NCI-H446 treated with DMSO at 0.1 percent for 48 hours (cell line): ENCODE results near the gene BCL11B.

ENCODE experiments used
- DNase-seq: peaks from one replicate; lab custom pipeline; 2025; lab: John Stamatoyannopoulos, UW

BCL11B gene

GRCh38 chr14:99181804-99182520 lies 90.0 kb downstream of the BCL11B start:
- no peak for DNase-seq

DNA sequence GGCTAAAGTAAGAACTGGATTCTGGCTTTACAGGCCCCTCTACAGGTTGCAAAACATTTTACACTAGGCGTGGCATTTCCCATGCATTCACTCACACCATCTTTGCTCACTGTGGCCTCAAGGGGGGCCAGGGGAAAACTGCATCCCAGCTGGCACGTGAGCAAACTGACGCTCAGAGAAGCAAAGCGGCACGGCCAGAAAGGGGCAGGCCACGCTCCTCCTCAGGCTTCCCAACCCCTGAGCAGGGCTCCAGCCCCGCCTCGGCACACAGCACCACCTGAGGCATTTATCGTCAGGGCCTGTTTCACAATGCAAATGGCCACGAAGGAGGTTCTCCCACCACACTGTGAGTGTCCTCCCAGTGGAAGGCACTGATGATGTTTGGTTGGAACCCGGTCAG lies 90.8 kb downstream of the BCL11B start:
- DNase-seq = no peak

- DNase-seq = no peak
Measured at GRCh38 chr14:99179946-99180345, 92.1 kb downstream of the BCL11B start.

DNA sequence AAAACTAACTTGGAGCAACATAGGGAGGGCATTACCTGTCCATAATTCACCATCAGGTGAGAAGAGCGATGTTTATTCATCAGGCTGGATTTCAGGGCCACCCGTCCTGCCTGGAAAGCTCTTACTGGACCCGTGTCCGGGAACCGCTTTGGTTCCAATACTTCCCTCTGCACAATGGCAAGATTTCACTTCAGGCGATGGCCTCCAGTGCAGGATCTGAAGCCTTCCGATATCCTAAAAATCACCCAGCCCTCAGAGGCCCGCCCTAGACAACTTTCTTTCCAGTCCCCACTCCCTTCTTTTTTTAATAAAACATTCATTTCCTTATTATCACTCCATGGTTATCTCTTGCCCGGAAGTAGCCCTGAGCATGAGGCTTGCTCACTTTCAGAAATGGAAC lies 92.5 kb downstream of the BCL11B start:
- no peak for DNase-seq

DNA sequence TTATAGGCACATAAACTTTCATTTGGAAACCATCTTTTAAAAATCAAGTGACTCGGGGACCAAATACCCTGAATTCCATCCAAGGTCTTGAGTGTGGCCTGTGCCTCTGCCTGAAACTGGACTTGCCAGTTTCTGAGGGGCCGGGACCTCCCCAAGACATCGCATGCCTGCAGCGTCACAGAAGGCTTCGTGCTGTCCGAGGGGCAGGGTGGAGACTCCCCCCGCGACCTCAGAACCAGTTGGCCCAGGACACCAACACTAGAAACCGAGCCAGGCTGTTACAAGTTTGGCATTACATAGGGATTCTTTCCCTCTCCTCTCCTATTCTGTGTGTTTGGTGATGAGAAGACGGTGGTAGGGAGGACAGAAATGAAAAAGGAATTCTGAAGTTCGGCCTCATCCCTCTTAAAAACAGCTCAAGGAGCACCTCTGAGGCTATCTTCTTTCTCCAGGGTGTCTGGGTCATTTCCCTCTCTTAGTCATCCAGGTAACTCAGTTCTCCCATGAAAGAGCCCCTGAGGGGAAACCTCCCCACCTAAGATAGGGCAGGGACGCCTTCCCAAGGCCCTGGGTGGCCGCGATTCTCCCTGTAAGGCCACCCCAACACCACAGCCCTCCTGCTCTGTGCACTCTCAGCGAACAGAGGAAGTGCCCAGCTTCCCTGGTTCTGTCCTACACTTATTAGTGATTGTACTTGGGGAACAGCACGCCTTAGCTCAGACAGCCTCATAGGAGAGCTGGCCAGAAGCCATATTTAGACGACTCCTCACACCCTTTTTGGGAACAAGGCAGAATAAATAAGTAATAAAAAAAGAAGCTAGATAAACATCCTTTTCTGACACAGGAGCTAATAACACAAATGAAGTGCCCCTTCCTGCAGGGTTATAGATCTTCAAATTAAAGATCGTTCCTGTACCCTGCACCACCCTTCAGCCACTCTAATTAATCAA lies 93.8 kb downstream of the BCL11B start:
- DNase-seq = no peak

GRCh38 chr14:99177046-99177655 lies 94.8 kb downstream of the BCL11B start:
- no peak for DNase-seq

GRCh38 chr14:99176156-99176945 lies 95.6 kb downstream of the BCL11B start:
- DNase-seq = no peak

DNA sequence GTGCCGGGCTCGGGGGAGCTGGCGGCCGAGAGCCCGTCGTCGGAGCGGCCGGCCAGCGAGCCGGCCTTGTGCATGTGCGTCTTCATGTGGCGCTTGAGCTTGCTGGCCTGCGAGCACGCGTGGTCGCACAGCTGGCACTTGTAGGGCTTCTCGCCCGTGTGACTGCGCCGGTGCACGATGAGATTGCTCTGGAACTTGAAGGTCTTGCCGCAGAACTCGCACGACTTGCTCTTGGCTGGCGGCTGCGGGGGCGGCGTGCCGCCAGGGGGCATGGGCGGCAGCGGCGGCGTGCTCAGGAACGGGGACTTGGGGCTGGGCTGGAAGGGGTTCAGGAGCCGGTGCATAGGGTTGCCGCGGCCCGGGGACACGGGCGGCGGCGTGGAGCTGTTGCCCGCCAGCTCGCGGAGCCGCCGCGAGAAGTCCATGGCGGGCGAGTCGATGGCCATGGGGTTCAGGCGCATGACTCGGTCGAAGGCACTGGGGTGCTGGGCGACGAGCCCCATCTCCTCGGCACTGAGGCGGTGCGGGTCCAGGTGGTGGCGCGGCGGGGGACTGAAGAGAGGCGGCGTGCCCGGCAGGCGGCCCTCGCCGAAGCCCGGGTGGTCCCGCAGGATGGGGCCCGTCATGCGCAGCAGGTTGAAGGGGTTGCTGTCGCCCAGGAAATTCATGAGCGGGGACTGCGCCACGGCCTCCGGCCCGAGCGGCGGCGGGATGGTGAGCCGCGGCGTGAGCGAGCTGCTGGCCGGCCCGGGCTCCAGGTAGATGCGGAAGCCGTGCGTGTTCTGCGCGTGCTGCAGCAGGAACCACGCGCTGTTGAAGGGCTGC lies 96.5 kb downstream of the BCL11B start:
- DNase-seq = no peak

DNA sequence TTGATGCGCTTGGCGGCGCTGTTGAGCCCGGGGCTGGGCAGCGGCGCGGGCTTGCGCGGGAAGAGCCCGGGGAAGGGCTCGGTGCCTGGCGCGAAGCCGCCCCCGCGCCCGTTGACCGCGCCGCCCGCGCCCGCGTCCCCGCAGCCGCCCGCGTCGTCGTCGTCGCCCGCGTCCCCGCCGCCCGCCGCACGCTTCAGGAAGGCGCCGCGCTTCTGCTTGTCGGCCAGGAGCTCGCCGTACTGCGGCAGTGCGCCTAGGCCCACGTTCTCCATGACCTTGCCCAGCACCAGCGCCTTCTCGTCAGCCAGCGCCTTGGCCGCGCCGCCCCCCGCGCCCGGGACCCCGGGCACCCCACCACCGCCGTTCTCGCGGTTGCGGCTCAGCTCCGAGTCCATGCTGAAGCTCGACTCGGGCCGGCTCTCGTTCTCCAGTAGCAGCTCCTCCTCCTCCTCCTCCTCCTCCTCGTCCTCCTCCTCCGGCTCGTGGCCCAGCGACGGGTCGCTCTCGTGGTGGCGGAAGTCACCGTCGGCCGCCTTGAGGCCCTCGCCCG lies 97.2 kb downstream of the BCL11B start:
- DNase-seq = no peak

- no peak for DNase-seq
Measured at GRCh38 chr14:99174081-99174769, 97.8 kb downstream of the BCL11B start.

GRCh38 chr14:99173506-99173905 lies 98.5 kb downstream of the BCL11B start:
- DNase-seq = no peak

- no peak for DNase-seq
Measured at GRCh38 chr14:99173086-99173485, 98.9 kb downstream of the BCL11B start.

- DNase-seq = no peak
Measured at GRCh38 chr14:99171396-99171795, 100.6 kb downstream of the BCL11B start.

DNA sequence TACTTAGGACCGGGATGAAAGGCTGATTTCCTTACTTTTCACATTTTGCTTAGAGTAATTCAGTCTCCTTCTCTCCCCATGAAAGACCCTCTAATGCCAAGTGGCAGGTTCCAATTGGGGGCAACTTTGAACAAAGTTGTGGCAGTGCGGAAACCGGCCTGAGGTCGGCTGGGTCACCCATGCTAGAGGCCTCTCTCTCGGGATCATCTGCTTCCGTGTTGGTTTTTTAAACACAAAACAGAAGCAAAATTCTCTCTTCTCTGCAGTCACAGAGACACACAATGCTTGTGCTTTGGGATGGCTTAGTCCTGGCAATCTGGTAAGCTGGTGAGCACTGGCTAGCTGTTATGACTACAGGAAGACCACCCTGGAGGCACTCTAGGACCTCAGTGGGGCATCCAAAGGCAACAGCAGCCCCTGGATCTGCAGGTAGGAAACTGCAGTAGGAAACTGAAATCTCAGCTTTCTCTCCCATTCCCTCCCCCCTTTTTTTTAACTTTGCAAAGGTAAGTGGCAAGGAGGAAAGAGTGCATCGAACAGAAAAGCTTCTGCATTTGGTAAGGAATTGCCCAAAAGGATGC lies 102.1 kb downstream of the BCL11B start:
- no peak for DNase-seq

DNA sequence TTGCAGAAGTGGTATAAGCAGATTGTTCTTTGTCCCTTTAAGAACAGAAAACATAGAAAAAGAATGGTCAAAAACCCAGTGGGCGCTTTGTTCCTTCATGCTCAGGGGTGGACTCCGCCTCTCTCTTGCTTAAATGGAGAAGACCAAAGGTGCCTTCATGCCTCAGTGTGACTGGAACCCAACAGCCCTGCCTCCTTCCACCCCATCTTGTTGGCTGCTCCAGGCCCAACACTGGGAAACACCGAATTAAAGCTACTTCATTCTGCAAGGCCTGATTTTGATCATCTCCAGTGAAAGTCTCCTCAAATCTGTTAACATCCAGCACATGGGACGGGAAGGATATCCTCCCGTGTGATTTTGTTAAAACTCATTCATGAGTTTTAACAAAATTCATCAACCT lies 103.7 kb downstream of the BCL11B start:
- no peak for DNase-seq

DNA sequence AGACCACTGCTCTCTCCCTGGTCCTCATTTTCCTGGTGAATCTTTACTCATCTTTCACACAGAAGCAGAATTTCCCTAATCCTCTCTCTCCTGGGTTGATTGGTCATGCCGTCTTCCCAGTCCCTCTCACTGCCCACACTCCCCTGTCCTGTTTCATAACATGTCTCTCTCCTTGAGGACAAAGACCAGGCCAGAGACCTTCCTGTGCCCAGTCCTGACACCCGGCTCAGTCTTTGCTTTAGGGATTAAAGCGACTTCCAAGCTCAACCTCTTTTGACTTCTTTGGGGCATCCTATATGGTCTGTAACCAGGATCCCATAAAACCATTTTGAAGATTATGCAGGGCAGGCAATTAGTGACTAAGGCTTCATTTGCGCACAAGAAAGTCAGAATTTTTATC lies 105.5 kb downstream of the BCL11B start:
- no peak for DNase-seq

- no peak for DNase-seq
Measured at GRCh38 chr14:99164712-99165111, 107.3 kb downstream of the BCL11B start.

DNA sequence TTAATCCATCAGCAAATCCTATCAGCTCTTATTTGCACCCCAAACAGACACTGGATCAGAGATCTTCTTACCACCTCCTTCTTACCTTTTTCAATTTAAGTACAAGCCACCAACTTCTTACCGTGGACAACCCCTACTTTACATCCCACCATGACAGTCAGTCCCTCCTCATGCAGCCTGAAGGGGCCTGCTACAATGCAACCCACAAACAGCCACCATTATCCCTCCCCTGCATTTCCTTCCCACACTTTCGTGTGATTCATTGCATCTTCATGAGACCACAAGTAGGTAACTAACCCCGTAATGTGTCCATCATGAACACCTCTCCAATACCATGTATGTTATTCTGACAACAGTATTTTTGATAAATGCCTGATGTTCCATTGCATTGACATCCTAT lies 108.6 kb downstream of the BCL11B start:
- no peak for DNase-seq
